NCI-H446 treated with DMSO at 0.1 percent for 48 hours (cell line): ENCODE results near the gene FLG.
"Not testable (repeated sequence)": the region's sequence is repeated elsewhere in the genome, so short reads cannot be mapped to it uniquely, and the experiment has no call there.

Experiments used
- DNase-seq: peaks from one replicate; lab custom pipeline; 2025; lab: John Stamatoyannopoulos, UW

Gene FLG

DNA sequence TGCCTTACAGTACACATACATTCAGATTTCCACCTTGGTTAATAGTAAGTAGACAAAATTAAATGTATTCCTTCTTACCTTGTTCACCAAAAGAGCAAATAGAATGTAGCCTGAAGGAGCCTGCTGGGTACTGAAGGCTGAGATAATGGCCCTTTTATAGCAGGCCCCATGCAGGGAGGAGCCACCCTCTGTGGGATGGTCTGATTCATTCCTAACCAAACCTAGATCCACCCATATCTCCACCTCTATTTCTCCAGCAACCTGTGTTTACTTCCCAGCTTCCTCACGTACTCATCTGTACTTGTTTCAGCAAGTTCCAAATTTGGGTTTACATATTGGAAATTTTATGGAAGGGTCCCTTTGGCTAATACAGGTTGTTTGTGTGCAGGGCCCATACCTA lies at the start of gene FLG:
TSS of gene FLG (minus strand) at position 129 of the 400 bp plus-strand sequence. CDS start 9,783 bp downstream, outside the sequence.
- no peak for DNase-seq

DNA sequence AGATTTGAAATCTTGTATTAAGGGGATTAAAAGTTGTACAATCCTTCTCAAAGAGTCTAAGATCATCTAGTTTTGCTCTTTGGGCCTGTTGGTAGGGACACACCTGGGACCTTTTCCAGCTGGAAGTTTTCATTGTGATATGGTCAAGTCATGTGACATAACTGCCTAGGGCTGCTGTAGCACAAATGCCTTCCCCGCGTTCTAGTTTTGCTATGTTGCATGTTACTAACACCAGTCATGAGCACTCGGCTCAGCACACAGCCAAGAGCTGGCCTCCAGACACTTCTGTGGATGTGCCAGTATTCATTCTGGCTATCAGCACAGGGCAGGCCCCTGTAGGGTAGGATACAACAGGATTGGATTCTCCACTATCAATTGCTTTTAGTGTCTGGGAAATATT lies 49.4 kb upstream of the FLG start:
- no peak for DNase-seq

DNA sequence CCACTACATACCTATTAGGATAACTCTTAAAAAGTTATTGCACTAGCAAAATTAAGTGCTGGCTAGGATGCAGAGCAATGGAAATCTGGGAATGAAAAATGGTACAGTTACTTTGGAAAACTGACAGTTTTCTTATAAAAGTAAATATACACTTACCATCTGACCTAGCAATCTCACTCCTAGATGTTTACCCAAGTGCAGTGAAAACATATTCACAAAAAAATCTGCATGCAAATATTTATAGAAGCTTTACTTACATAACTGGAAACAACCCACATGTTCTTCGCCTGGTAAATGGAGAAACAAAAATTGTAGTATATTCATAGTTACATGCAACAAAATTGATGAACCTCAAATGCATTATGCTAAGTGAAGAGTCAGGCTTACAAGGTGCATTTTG lies 47.6 kb upstream of the FLG start:
- no peak for DNase-seq

- no peak for DNase-seq
Observed at GRCh38 chr1:152367436-152367835, 42.4 kb upstream of the FLG start.

DNA sequence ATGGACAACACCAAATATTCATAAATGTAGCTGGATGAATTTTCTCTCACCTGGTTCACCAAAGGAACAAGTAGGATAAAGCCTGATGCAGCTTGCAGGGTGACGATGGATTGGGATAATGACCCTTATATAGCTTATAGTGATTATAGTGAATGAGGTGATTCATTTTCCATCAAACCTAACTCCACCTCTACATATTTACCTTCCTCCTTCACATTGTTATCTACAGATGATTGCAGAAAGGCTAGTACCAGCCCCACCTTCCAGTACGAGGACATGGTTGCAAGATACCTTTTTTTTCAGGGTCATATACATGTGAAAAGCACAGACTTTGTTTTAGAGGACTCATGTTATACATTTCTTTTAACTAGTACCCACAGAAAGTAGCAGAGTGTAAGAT lies 34.9 kb upstream of the FLG start, which contains the start of gene FLG2:
TSS of gene FLG2 (minus strand) at position 101 of the 400 bp plus-strand sequence. CDS start 1,122 bp downstream, outside the sequence.
- no peak for DNase-seq

- DNase-seq = no peak
Observed at GRCh38 chr1:152356736-152357135, 31.7 kb upstream of the FLG start.

GRCh38 chr1:152349611-152350010 lies 24.6 kb upstream of the FLG start:
- DNase-seq = no peak

DNA sequence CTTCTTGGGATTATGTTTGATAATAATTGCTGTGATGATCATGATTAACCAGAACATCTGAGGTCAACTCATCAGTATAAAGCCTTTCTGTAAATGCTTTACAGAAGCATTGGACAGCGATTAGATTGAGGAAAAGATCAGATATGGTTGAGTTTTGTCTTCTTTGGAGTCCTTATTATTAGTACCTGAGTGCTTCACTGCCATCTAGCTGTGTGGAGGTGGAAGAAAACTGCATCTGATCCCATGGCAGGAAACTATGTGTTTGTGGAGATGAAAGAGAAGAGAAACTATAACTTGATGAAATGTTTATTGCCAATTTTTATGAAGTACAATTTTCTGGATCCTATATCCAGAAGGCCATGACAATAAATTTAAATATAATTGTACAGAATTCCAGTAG lies 23.4 kb upstream of the FLG start:
- DNase-seq = no peak

DNA sequence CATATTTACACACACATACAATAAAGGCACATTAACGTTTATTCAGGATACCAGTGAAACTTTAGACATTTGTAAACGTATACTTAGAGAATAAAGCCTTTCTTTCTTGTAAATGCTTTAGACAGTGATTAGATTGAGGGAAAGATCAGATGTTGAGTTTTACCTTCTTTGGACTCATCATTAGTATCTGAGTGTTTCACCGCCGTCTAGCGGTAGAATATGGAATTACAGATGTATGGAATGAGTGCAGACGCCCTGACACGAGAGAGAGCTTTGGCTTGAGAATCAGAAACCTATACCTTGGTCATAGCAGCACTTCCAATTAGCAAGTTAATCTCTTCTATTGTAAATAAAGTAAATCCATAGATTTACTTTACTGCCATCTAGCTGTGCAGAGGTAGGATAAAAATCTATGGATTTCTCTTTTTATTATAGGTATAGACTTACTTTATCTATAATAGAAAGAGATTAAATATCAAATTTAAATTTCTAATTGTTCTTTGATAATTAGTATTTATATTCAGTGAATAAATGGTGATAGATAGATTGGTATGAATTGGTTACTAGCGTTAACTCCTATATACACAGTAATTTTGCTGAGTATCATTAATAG lies 22.2 kb upstream of the FLG start:
- DNase-seq = peak; percentile 38

- DNase-seq = no peak
Observed at GRCh38 chr1:152344438-152344837, 19.4 kb upstream of the FLG start.

DNA sequence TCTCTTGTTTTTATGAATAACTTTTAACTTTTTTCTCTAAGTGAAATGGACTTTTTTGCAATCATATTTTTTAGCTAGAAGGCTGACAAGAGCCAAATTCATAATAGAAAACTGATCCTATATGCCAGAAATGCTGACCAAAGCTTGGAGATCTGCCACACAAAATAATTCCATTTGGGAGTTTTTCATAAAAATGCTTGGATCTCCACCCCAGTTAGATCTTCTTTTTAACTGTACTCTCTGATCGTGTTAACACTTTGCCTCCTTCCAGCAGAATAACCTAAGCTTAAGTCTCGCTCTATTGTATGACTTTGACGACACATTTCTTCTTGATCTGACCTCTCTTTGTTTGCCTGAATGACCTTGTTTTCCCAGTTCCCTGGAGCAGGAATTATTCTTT lies 18.0 kb upstream of the FLG start:
- no peak for DNase-seq

DNA sequence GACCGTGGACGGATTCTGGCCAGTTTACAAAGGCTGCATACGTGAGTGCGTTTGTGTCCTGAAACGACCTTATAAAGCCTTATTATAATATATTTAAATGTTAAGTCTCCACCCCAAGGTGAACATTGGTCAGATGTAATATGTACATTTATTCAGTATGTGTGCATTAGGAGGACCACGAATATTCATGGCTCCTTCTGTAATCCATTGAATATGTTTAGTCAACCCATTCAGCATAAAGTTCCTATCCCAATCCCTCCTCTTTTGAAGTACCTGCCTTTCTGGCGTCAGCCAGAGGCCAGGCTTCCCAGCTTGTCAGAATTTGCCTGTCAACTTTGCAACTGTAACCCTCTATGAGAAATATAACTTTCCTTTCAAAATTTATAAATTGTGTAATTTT lies 10.4 kb upstream of the FLG start:
- no peak for DNase-seq

GRCh38 chr1:152328801-152329391 lies 3.9 kb upstream of the FLG start:
- no peak for DNase-seq

DNA sequence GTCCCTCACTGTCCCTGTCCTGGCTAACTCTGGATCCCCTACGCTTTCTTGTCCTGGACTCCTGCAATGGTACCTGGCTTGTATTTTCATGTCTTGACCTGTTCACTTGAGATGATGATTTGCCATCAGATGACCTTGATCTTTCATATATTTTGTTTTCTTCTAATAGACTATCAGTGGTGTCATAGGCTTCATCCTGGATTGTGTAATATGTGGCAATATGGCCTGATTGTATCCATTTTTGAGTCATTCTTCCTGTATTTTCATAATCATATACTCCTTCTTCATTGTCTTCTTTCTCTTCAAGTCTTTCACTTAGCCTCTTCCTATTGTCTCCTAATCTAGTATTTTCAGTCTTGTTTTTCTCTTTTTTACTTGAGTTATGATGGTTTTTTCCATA lies 11.1 kb downstream of the FLG start:
- no peak for DNase-seq

DNA sequence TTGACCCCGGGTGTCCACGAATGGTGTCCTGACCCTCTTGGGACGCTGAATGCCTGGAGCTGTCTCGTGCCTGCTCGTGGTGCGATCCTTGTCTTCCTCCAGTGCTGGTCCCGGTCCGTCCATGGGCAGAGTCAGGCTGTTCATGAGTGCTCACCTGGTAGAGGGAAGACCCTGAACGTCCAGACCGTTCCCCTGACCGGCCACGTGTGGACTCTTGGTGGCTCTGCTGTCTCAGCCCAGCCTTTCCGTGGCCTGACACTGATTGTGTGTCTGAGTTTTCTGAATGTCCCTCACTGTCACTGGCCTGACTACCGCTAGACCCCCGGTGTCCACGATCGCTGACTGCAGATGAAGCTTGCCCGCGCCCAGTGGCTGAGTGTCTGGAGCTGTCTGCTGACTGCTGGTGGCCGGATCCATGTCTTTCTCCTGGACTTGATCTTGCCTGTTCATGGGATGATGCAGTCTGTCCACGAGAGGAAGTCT lies 11.7 kb downstream of the FLG start:
- DNase-seq = no peak

- not testable (repeated sequence) for DNase-seq
Observed at GRCh38 chr1:152312169-152312568, 12.9 kb downstream of the FLG start.

DNA sequence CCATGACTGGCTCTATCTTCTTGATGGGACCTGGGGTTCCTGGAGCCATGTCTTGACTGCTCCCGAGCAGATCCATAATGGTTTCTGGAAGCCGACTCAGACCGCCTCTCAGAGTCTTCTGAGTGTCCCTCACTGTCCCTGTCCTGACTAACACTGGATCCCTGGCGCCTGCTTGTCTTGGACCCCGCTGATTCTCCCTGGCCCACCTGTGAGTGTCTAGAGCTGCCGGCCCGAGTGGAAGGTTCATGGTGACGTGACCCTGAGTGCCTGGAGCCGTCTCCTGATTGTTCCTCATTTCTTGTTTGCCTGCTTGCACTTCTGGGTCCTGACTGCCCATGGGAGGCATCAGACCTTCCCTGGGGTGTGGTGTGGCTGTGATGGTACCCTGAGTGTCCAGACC lies 15.1 kb downstream of the FLG start:
- DNase-seq = no peak

DNA sequence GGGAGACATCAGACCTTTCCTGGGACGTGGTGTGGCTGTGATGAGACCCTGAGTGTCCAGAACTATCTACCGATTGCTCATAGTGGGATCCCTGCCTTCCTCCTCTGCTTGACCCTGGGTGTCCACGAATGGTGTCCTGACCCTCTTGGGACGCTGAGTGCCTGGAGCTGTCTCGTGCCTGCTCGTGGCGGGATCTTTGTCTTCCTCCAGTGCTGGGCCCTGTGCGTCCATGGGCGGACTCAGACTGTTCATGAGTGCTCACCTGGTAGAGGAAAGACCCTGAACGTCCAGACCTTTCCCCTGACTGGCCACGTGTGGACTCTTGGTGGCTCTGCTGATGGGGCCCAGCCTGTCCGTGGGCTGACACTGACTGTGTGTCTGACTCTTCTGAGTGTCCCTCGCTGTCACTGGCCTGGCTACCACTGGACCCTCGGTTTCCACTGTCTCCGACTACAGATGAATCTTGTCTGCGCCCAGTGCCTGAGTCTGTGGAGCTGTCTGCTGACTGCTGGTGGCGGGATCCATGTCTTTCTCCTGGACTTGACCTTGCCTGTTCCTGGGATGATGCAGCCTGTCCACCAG lies 15.6 kb downstream of the FLG start:
- DNase-seq = not testable (repeated sequence)

DNA sequence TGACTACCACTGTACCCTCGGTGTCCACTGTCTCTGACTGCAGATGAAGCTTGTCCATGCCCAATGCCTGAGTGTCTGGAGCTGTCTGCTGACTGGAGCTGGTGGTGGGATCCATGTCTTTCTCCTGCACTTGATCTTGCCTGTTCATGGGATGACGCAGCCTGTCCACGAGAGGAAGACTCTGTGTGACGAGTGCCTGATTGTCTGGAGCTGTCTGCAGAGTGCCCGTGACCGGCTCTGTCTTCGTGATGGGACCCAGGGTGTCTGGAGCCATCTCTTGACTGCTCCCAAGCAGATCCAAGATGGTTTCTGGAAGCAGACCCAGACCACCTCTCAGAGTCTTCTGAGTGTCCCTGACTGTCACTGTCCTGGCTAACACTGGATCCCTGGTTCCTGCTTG lies 16.3 kb downstream of the FLG start:
- DNase-seq = not testable (repeated sequence)

- not testable (repeated sequence) for DNase-seq
Observed at GRCh38 chr1:152307970-152308369, 17.1 kb downstream of the FLG start.

DNA sequence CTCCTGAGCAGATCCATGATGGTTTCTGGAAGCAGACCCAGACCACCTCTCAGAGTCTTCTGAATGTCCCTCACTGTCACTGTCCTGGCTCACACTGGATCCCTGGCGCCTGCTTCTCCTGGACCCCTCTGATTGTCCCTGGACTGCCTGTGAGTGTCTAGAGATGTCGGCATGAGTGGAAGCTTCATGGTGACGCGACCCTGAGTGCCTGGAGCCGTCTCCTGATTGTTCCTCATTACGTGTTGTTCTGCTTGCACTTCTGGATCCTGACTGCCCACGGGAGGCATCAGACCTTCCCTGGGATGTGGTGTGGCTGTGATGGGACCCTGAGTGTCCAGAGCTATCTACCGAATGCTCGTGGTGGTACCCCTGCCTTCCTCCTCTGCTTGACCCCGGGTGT lies 18.9 kb downstream of the FLG start:
- not testable (repeated sequence) for DNase-seq

DNA sequence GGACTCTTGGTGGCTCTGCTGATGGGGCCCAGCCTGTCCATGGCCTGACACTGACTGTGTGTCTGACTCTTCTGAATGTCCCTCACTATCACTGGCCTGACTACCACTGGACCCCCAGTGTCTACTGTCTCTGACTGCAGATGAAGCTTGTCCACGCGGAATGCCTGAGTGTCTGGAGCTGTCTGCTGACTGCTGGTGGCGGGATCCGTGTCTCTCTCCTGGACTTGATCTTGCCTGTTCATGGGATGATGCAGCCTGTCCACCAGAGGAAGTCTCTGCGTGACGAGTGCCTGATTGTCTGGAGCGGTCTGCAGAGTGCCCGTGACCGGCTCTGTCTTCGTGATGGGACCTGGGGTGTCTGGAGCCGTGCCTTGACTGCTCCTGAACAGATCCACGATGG lies 20.3 kb downstream of the FLG start:
- not testable (repeated sequence) for DNase-seq

DNA sequence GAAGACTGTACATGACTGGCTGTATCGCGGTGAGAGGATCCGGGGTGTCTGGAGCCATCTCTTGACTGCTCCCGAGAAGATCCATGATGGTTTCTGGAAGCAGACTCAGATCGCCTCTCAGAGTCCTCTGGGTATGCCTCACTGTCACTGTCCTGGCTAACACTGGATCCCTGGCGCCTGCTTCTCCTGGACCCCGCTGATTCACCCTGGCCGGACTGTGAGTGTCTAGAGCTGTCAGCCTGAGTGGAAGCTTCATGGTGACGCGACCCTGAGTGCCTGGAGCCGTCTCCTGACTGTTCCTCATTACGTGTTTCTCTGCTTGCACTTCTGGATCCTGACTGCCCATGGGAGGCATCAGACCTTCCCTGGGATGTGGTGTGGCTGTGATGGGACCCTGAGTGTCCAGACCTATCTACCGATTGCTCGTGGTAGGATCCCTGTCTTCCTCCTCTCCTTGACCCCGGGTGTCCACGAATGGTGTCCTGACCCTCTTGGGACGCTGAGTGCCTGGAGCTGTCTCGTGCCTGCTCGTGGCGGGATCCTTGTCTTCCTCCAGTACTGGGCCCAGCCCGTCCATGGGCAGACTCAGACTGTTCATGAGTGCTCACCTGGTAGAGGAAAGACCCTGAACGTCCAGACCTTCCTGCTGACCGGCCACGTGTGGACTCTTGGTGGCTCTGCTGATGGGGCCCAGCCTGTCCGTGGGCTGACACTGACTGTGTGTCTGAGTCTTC lies 21.7 kb downstream of the FLG start:
- not testable (repeated sequence) for DNase-seq
